ENCODE data around the gene MRPL18. TPM values are rescaled to one million over a fixed set of nuclear protein-coding genes. Genes with fewer than 3 reads are reported as not detected.
"Not testable (repeated sequence)": the region's sequence is repeated elsewhere in the genome, so short reads cannot be mapped to it uniquely, and the experiment has no call there.

MRPL18 gene
- total RNA-seq, 1 experiment from 2014 or later: 123 TPM

DNA sequence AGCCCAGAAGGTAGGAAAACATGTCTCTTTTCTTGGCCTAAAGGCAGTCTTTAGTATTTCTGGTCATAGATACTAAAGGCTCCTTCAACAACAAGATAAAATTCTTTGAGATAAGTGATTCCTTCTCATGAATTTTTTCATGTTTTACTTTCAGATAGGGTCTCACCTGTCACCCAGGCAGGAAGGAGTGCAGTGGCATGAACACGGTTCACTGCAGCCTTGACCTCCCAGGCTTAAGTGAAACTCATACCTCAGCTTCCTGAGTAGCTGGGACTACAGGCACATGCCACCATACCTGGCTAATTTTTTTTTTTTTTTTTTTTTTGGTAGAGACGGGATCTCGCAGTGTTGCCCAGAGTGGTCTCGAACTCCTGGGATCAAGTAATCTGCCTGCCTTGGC is 18.9 kb downstream of the MRPL18 start:
- no peak overlapping the region for H3K27ac ChIP-seq (ENCODE audit: low read length)
- no peaks in the 10 kb centered on the region for H3K9me2 ChIP-seq (replicated peaks; ENCODE audit: low read length)
- H3K36me3 ChIP-seq (ENCODE audit: low read depth, low read length): no peaks in the 10 kb centered on the region
- no peak for DNase-seq
- H3K4me3 ChIP-seq (ENCODE audit: low read length): no peak overlapping the region
- H3K79me2 ChIP-seq (ENCODE audit: low read length): no peaks in the 10 kb centered on the region
- no peaks in the 10 kb centered on the region for H4K20me1 ChIP-seq (ENCODE audit: low read length)
- no peaks in the 10 kb centered on the region for H3K27me3 ChIP-seq (ENCODE audit: low read length)
- H3F3A ChIP-seq (ENCODE audit: low read length, unreplicated experiment): no peaks in the 10 kb centered on the region
- TF ChIP-seq EZH2 (IDR thresholded peaks at IDR 0.05; ENCODE audit: low read length, unreplicated experiment) (no peak), EZH2phosphoT487 (IDR thresholded peaks at IDR 0.05; ENCODE audit: borderline replicate concordance, low read length) (no peak)
- TF ChIP-seq, protein P1, sequence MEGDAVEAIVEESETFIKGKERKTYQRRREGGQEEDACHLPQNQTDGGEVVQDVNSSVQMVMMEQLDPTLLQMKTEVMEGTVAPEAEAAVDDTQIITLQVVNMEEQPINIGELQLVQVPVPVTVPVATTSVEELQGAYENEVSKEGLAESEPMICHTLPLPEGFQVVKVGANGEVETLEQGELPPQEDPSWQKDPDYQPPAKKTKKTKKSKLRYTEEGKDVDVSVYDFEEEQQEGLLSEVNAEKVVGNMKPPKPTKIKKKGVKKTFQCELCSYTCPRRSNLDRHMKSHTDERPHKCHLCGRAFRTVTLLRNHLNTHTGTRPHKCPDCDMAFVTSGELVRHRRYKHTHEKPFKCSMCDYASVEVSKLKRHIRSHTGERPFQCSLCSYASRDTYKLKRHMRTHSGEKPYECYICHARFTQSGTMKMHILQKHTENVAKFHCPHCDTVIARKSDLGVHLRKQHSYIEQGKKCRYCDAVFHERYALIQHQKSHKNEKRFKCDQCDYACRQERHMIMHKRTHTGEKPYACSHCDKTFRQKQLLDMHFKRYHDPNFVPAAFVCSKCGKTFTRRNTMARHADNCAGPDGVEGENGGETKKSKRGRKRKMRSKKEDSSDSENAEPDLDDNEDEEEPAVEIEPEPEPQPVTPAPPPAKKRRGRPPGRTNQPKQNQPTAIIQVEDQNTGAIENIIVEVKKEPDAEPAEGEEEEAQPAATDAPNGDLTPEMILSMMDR (conservative IDR thresholded peaks at IDR 0.05; ENCODE audit: low read depth, low read length): no peak
- intact Hi-C loops (cut with micrococcal nuclease): no loop called here
- H2AFZ ChIP-seq (ENCODE audit: low read length): no peak overlapping the region
- ChIA-PET POLR2A (ENCODE audit: unreplicated experiment) (no interaction called here), CTCF (no interaction called here)
- peaks cover 6% of the 10 kb centered on the region for H3K4me1 ChIP-seq (ENCODE audit: insufficient read depth, low read length)
- no peaks in the 10 kb centered on the region for H3K9me3 ChIP-seq (ENCODE audit: low read length)
- no peak overlapping the region for H3K9ac ChIP-seq (ENCODE audit: low read length)
- ATAC-seq: no peak
- H3K4me2 ChIP-seq (ENCODE audit: low read length): no peak overlapping the region
- BruUV-seq (replicated peaks): no TSS peak

GRCh38 chr6:159813781-159814180 is 23.5 kb downstream of the MRPL18 start:
- H3K9me2 ChIP-seq (replicated peaks; ENCODE audit: low read length): no peaks in the 10 kb centered on the region
- no peak overlapping the region for H3K4me3 ChIP-seq (ENCODE audit: low read length)
- no peak overlapping the region for H3K9ac ChIP-seq (ENCODE audit: low read length)
- H2AFZ ChIP-seq (ENCODE audit: low read length): no peak overlapping the region
- BruUV-seq (replicated peaks): no TSS peak
- no peaks in the 10 kb centered on the region for H3K9me3 ChIP-seq (ENCODE audit: low read length)
- no peaks in the 10 kb centered on the region for H3K79me2 ChIP-seq (ENCODE audit: low read length)
- TF ChIP-seq EZH2phosphoT487 (IDR thresholded peaks at IDR 0.05; ENCODE audit: borderline replicate concordance, low read length) (no peak), EZH2 (IDR thresholded peaks at IDR 0.05; ENCODE audit: low read length, unreplicated experiment) (no peak)
- TF ChIP-seq, protein P1 (conservative IDR thresholded peaks at IDR 0.05; ENCODE audit: low read depth, low read length): no peak
- no peak overlapping the region for H3K4me2 ChIP-seq (ENCODE audit: low read length)
- intact Hi-C loops (cut with micrococcal nuclease): no loop called here
- H3K36me3 ChIP-seq (ENCODE audit: low read depth, low read length): no peaks in the 10 kb centered on the region
- DNase-seq (no peak), ATAC-seq (no peak)
- ChIA-PET POLR2A (ENCODE audit: unreplicated experiment) (no interaction called here), CTCF (no interaction called here)
- no peaks in the 10 kb centered on the region for H4K20me1 ChIP-seq (ENCODE audit: low read length)
- no peak overlapping the region for H3K27ac ChIP-seq (ENCODE audit: low read length)
- H3K4me1 ChIP-seq (ENCODE audit: insufficient read depth, low read length): no peaks in the 10 kb centered on the region
- H3K27me3 ChIP-seq (ENCODE audit: low read length): no peaks in the 10 kb centered on the region
- no peaks in the 10 kb centered on the region for H3F3A ChIP-seq (ENCODE audit: low read length, unreplicated experiment)

- intact Hi-C loops (cut with micrococcal nuclease): no loop called here
Measured at GRCh38 chr6:159815410-159815809, 25.1 kb downstream of the MRPL18 start.

GRCh38 chr6:159816775-159817174 is 26.5 kb downstream of the MRPL18 start:
- BruUV-seq (replicated peaks); H2AFZ ChIP-seq (ENCODE audit: low read length); H3K4me2 ChIP-seq (ENCODE audit: low read length); H3K9ac ChIP-seq (ENCODE audit: low read length); ATAC-seq; H3K9me2 ChIP-seq (replicated peaks; ENCODE audit: low read length); intact Hi-C loops (cut with micrococcal nuclease); H3K79me2 ChIP-seq (ENCODE audit: low read length); H3K27me3 ChIP-seq (ENCODE audit: low read length); H3K9me3 ChIP-seq (ENCODE audit: low read length); H3F3A ChIP-seq (ENCODE audit: low read length, unreplicated experiment); H4K20me1 ChIP-seq (ENCODE audit: low read length); H3K4me3 ChIP-seq (ENCODE audit: low read length); H3K36me3 ChIP-seq (ENCODE audit: low read depth, low read length); H3K4me1 ChIP-seq (ENCODE audit: insufficient read depth, low read length); H3K27ac ChIP-seq (ENCODE audit: low read length); POLR2A ChIA-PET (ENCODE audit: unreplicated experiment); DNase-seq: not testable (repeated sequence)
- CTCF ChIA-PET: interaction anchor here (0.6 kb wide), 1 partner anchor 10 kb away, joined by 5 read pairs; no protein-coding TSS in a partner anchor

More at GRCh38 chr6:159815410-159815809, 25.1 kb downstream of the MRPL18 start:
- Histone ChIP-seq H2AFZ (ENCODE audit: low read length) (no peak overlapping the region), H4K20me1 (ENCODE audit: low read length) (no peaks in the 10 kb centered on the region), H3K4me3 (ENCODE audit: low read length) (no peak overlapping the region), H3K4me2 (ENCODE audit: low read length) (no peak overlapping the region), H3F3A (ENCODE audit: low read length, unreplicated experiment) (no peaks in the 10 kb centered on the region), H3K27me3 (ENCODE audit: low read length) (no peaks in the 10 kb centered on the region), H3K79me2 (ENCODE audit: low read length) (no peaks in the 10 kb centered on the region), H3K9ac (ENCODE audit: low read length) (no peak overlapping the region), H3K9me2 (replicated peaks; ENCODE audit: low read length) (no peaks in the 10 kb centered on the region), H3K36me3 (ENCODE audit: low read depth, low read length) (no peaks in the 10 kb centered on the region), H3K4me1 (ENCODE audit: insufficient read depth, low read length) (no peaks in the 10 kb centered on the region), H3K27ac (ENCODE audit: low read length) (no peak overlapping the region), H3K9me3 (ENCODE audit: low read length) (no peaks in the 10 kb centered on the region)
- ChIA-PET CTCF (no interaction called here), POLR2A (ENCODE audit: unreplicated experiment) (no interaction called here)
- TF ChIP-seq, protein P1 (conservative IDR thresholded peaks at IDR 0.05; ENCODE audit: low read depth, low read length): no peak
- no peak for TF ChIP-seq EZH2 (IDR thresholded peaks at IDR 0.05; ENCODE audit: low read length, unreplicated experiment)
- no peak for TF ChIP-seq EZH2phosphoT487 (IDR thresholded peaks at IDR 0.05; ENCODE audit: borderline replicate concordance, low read length)
- ATAC-seq (no peak), DNase-seq (no peak)
- BruUV-seq (replicated peaks): no TSS peak

All from PC-3 (cell line).